CD8-positive, alpha-beta memory T cell (primary cell): ENCODE measurements around the gene RASA3. TPM values are rescaled to one million over a fixed set of nuclear protein-coding genes. Genes with fewer than 3 reads are reported as not detected.
"Not testable (repeated sequence)": the region's sequence is repeated elsewhere in the genome, so short reads cannot be mapped to it uniquely, and the experiment has no call there.

Source experiments
- CTCF ChIA-PET: fragments of 350-600 bp; sonication (Branson Sonifier 250); formaldehyde crosslinking; loops from one replicate; lab custom pipeline; 2021; ENCODE audit warnings: antibody characterized with exemption; lab: Charles Lee
- POLR2A ChIA-PET: fragments of 350-600 bp; sonication (Branson Sonifier 250); formaldehyde crosslinking; loops from one replicate; lab custom pipeline; 2021; ENCODE audit warnings: antibody characterized with exemption; lab: Charles Lee
- DNase-seq, 5 donors: peaks; one replicate each; pipeline versions ENCODE4 v3.0.0 to v3.0.0-alpha.2; 2020 to 2022; ENCODE audit warnings: mixed read lengths in 1 of 5
- H3K27ac ChIP-seq: one replicate; pipeline ENCODE4 v1.7.0; 2013; ENCODE audit warnings: low read depth, mild to moderate bottlenecking, low read length, moderate library complexity
- H3K27me3 ChIP-seq: 2 replicates; pipeline ENCODE4 v1.7.0; 2013; ENCODE audit warnings: low read length, mild to moderate bottlenecking; ENCODE audit not compliant: insufficient read depth, poor library complexity, severe bottlenecking
- H3K36me3 ChIP-seq: 2 replicates; pipeline ENCODE4 v1.7.0; 2013; ENCODE audit warnings: mild to moderate bottlenecking, low read length, moderate library complexity; ENCODE audit not compliant: insufficient read depth
- H3K4me1 ChIP-seq: 2 replicates; pipeline ENCODE4 v1.7.0; 2013; ENCODE audit warnings: mild to moderate bottlenecking, low read length, moderate library complexity; ENCODE audit not compliant: insufficient read depth
- H3K4me3 ChIP-seq: 2 replicates; pipeline ENCODE4 v1.7.0; 2013; ENCODE audit warnings: mild to moderate bottlenecking, low read length
- H3K9me3 ChIP-seq: 2 replicates; pipeline ENCODE4 v1.7.0; 2013; ENCODE audit warnings: mild to moderate bottlenecking, low read length
- H3K27ac Mint-ChIP-seq, 8 donors: one replicate each; pipeline ENCODE4 v1.8.0; 2020 to 2021; ENCODE audit warnings: mixed read lengths in 8 of 8, mild to moderate bottlenecking in 6 of 8, inconsistent platforms in 3 of 8, moderate library complexity in 3 of 8
- H3K27me3 Mint-ChIP-seq, 2 donors: one replicate each; pipeline ENCODE4 v1.8.0; 2020 to 2021; ENCODE audit warnings: mixed read lengths in 2 of 2, mild to moderate bottlenecking in 1 of 2, moderate library complexity in 1 of 2
- H3K36me3 Mint-ChIP-seq, 3 donors: one replicate each; pipeline ENCODE4 v1.8.0; 2020 to 2021; ENCODE audit warnings: mixed read lengths in 3 of 3, inconsistent platforms in 1 of 3, mild to moderate bottlenecking in 1 of 3
- H3K4me1 Mint-ChIP-seq, 3 donors: one replicate each; pipeline ENCODE4 v1.8.0; 2020 to 2021; ENCODE audit warnings: mixed read lengths in 3 of 3, inconsistent platforms in 1 of 3, mild to moderate bottlenecking in 1 of 3
- H3K4me3 Mint-ChIP-seq, 7 donors: one replicate each; pipeline ENCODE4 v1.8.0; 2020 to 2021; ENCODE audit warnings: mixed read lengths in 7 of 7, mild to moderate bottlenecking in 6 of 7, moderate library complexity in 4 of 7, inconsistent platforms in 2 of 7
- H3K9me3 Mint-ChIP-seq, 5 donors: one replicate each; pipeline ENCODE4 v1.8.0; 2020 to 2022; ENCODE audit warnings: mixed read lengths in 5 of 5, mild to moderate bottlenecking in 3 of 5, moderate library complexity in 2 of 5, inconsistent platforms in 1 of 5
- polyA plus RNA-seq: library from polyadenylated mRNA; unstranded; fragments of 300-500 nt; fragmentation: Illumina TruSeq; gene quantifications from one replicate; pipeline ENCODE4 v1.2.3, GENCODE V29; 2021
- total RNA-seq, 2 experiments: library from RNA; stranded (reverse); gene quantifications; one replicate each; pipeline ENCODE4 v1.2.3, GENCODE V29; 2021

The RASA3 gene
- total and polyA plus RNA-seq, 3 experiments from 2014 or later: 26.4 to 123 (median 27.1) TPM

DNA sequence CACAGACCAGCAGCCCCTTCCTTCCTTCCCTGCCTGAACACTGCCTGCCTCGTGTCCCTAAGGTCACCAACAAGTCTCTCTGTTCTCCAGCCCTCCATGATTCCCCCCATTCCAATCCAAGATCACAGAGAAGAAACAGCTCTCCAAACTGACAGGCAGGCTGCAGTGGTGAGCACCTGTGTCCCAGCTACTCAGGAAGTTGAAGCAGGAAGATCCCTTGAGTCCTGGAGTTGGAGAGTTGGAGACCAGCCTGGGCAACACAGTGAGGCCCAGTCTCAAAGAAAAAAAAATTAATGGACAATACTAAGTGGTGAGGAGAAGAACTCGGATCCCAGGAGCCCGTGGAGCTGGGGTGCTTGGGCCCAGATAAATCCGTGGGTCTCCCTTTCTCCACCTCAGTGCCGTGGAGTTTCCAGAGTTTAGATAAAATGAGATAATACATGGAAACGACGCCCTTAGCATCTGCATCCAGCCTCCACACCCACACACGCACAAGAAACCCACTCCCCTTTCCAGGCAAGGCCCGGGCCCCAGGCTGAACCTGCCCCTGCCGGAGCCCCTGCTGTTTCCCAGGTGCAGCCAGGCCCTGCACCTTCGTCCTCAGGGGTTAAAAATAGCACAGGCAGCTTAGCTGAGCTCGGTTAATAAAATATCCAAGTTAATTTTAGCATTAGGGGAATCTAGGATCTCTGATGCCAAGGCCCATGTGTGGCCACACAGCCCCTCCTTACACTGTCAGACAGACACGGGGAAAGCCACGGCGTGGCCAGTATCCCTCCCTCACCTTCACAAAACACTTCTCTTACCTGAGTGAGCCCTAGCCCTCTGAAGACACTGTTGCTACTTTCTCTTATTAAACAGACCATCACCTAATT is 4.7 kb downstream of the RASA3 start:
- peaks cover 0 to 4% of the 10 kb centered on the region in 2 donors for H3K27me3 Mint-ChIP-seq
- H3K36me3 ChIP-seq: peaks cover 17% of the 10 kb centered on the region
- ChIA-PET CTCF (interaction anchor here (0.8 to 9.0 kb wide), 6 partner anchors 15 to 101 kb away, joined by 3 to 60 read pairs (median 3); no protein-coding TSS in a partner anchor), POLR2A (interaction anchor here (0.6 to 0.7 kb wide), 2 partner anchors 15 to 93 kb away, joined by 3 read pairs; no protein-coding TSS in a partner anchor)
- no peaks in the 10 kb centered on the region for H3K9me3 Mint-ChIP-seq
- H3K4me3 ChIP-seq: peak overlapping the region; percentile 89
- H3K9me3 ChIP-seq: no peaks in the 10 kb centered on the region
- H3K36me3 Mint-ChIP-seq: peaks cover 13 to 70% (median 14%) of the 10 kb centered on the region in 3 donors
- H3K4me3 Mint-ChIP-seq: peak overlapping the region; percentile 42 to 100 (median 100)
- peak in 1 of 5 donors; percentile 0 for DNase-seq
- H3K27ac Mint-ChIP-seq: peak overlapping the region; percentile 73 to 99 (median 94)
- H3K4me1 Mint-ChIP-seq: peaks cover 73 to 87% (median 82%) of the 10 kb centered on the region in 3 donors
- no peaks in the 10 kb centered on the region for H3K27me3 ChIP-seq
- peak overlapping the region; percentile 49 for H3K27ac ChIP-seq
- peaks cover 75% of the 10 kb centered on the region for H3K4me1 ChIP-seq

DNA sequence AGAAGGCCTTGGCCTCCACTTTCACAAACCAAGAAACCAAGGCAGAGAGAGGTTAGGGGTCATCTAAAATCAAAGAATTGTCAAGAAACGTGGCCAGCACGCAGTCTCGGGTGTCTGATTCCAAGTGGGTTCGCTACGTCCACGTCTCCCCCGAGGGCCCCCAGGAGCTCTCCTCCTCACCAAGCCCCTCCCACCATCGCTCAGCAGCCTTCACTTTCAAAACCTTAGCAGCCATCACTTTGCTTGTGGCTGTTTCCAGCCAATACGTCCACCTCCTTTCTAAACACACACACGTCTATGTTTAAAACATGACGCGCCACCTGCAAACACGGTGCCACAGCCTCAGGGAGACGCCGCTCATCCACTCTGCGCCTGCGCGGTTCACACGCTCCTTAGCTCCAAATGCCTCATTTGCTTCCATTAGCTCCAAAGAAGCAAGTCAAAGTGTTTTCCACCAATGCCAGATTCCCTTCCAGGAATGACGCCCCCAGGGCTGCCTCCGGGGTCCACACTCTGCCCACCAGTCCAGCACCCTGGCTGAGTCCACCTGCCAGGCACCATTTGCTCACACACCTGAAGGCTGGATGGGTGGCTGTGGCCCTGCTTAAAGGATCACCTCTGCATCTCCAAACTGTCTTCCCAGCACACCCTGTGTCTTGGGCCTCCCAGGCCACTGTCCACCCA is 5.5 kb downstream of the RASA3 start:
- peak overlapping the region; percentile 11 for H3K4me3 ChIP-seq
- ChIA-PET POLR2A (interaction anchor here (0.5 to 1.6 kb wide), 2 partner anchors 60 to 69 kb away, joined by 4 read pairs; no protein-coding TSS in a partner anchor), CTCF (interaction anchor here (0.8 to 9.0 kb wide), 5 partner anchors 15 to 102 kb away, joined by 3 to 60 read pairs (median 3); no protein-coding TSS in a partner anchor)
- H3K9me3 ChIP-seq: no peaks in the 10 kb centered on the region
- H3K4me3 Mint-ChIP-seq: peak overlapping the region; percentile 51 to 100 (median 100)
- H3K4me1 ChIP-seq: peaks cover 83% of the 10 kb centered on the region
- peaks cover 0 to 4% of the 10 kb centered on the region in 2 donors for H3K27me3 Mint-ChIP-seq
- H3K4me1 Mint-ChIP-seq: peaks cover 73 to 94% (median 82%) of the 10 kb centered on the region in 3 donors
- H3K36me3 ChIP-seq: peaks cover 17% of the 10 kb centered on the region
- no peaks in the 10 kb centered on the region for H3K27me3 ChIP-seq
- H3K9me3 Mint-ChIP-seq: no peaks in the 10 kb centered on the region
- peaks cover 13 to 70% (median 14%) of the 10 kb centered on the region in 3 donors for H3K36me3 Mint-ChIP-seq
- peak in 1 of 5 donors; percentile 26 for DNase-seq
- peak overlapping the region; percentile 80 to 99 (median 94) for H3K27ac Mint-ChIP-seq
- H3K27ac ChIP-seq: no peak overlapping the region

DNA sequence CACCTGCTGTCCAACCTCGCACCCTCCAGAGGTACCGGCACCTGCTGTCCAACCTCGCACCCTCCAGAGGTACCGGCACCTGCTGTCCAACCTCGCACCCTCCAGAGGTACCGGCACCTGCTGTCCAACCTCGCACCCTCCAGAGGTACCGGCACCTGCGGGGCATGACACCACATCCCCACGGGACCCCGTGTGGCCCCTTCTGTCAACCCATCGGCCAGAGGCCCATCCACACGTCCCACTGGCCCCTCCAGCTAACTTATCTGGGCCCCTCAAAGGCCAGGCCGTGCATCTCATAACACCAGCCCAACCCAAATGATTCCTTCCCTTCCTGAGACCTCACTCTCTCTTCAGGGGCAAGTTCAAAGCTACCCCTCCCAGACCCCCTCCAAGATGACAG is 6.3 kb downstream of the RASA3 start:
- ChIA-PET POLR2A (interaction anchor here (1.6 kb wide), 1 partner anchor 59 kb away, joined by 4 read pairs; no protein-coding TSS in a partner anchor), CTCF (interaction anchor here (1.2 to 9.0 kb wide), 2 partner anchors 14 to 22 kb away, joined by 3 to 60 read pairs; no protein-coding TSS in a partner anchor)
- Mint-ChIP-seq H3K4me1 (peaks cover 76 to 98% (median 82%) of the 10 kb centered on the region in 3 donors), H3K27ac (peak overlapping the region; percentile 80 to 99 (median 93)), H3K4me3 (peak overlapping the region; percentile 51 to 100 (median 100)), H3K36me3 (peaks cover 12 to 69% (median 13%) of the 10 kb centered on the region in 3 donors)
- Histone ChIP-seq H3K36me3 (peaks cover 11% of the 10 kb centered on the region), H3K4me1 (peaks cover 91% of the 10 kb centered on the region), H3K4me3 (peak overlapping the region; percentile 11)
- not testable (repeated sequence) for H3K9me3 ChIP-seq, H3K27me3 ChIP-seq, H3K27me3 Mint-ChIP-seq, H3K9me3 Mint-ChIP-seq, H3K27ac ChIP-seq
- DNase-seq: peak in 1 of 5 donors; percentile 0

DNA sequence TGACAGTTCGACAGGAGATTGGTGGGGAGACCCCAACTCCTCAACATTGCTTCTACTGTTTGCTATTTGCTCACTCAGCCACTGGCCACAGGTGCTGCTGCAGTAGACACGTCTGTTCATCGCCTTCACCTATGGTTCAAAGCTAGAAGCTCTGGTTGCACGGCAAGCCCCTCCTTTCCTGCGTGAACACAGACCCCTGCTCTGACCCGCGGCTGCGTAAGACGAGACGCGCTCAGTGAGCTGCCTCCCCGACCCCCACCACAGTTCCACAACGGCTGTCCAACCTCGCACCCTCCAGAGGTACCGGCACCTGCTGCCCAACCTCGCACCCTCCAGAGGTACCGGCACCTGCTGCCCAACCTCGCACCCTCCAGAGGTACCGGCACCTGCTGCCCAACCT is 6.8 kb downstream of the RASA3 start:
- no peak for DNase-seq
- H3K36me3 Mint-ChIP-seq: peaks cover 10 to 69% (median 16%) of the 10 kb centered on the region in 3 donors
- POLR2A ChIA-PET: interaction anchor here (0.9 to 1.6 kb wide), 3 partner anchors 14 to 58 kb away, joined by 3 to 4 read pairs (median 3); no protein-coding TSS in a partner anchor
- Histone ChIP-seq H3K27me3 (no peaks in the 10 kb centered on the region), H3K9me3 (no peaks in the 10 kb centered on the region), H3K4me3 (no peak overlapping the region), H3K4me1 (peaks cover 96% of the 10 kb centered on the region), H3K27ac (no peak overlapping the region), H3K36me3 (peaks cover 13% of the 10 kb centered on the region)
- peaks cover 76 to 98% (median 83%) of the 10 kb centered on the region in 3 donors for H3K4me1 Mint-ChIP-seq
- no peaks in the 10 kb centered on the region for H3K9me3 Mint-ChIP-seq
- H3K27me3 Mint-ChIP-seq: peaks cover 0 to 4% of the 10 kb centered on the region in 2 donors
- H3K4me3 Mint-ChIP-seq: peak overlapping the region in 6 of 7 donors; percentile 57 to 91 (median 66)
- peak overlapping the region; percentile 68 to 94 (median 84) for H3K27ac Mint-ChIP-seq
- CTCF ChIA-PET: interaction anchor here (1.2 to 9.0 kb wide), 2 partner anchors 14 to 22 kb away, joined by 3 to 60 read pairs; no protein-coding TSS in a partner anchor

DNA sequence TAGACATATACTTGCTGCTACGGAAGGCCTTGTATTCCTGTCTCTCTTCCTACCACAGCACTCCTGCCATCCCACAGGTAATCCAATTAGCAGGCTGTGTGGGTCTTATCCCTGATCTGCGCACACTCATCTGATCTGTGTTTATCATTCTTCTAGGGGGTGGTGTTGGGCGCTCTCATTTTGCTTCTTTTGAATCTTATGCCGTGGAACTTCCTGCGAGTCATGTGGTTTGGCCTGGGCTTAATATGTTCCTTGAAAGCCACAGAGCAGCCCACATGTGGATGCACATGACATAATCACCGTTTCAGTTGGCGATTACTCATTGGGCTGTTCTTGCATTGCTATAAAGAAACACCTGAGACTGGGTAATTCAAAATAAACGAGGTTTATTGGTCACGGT is 7.5 kb downstream of the RASA3 start:
- no peak overlapping the region for H3K27ac ChIP-seq
- Mint-ChIP-seq H3K27ac (peak overlapping the region; percentile 78 to 98 (median 90)), H3K9me3 (no peaks in the 10 kb centered on the region), H3K4me1 (peaks cover 77 to 94% (median 84%) of the 10 kb centered on the region in 3 donors), H3K27me3 (peaks cover 0 to 6% of the 10 kb centered on the region in 2 donors), H3K36me3 (peaks cover 12 to 71% (median 17%) of the 10 kb centered on the region in 3 donors), H3K4me3 (peak overlapping the region; percentile 57 to 91 (median 69))
- ChIA-PET CTCF (interaction anchor here (9.0 kb wide), 1 partner anchor 13 kb away, joined by 60 read pairs; no protein-coding TSS in a partner anchor), POLR2A (interaction anchor here (0.9 kb wide), 2 partner anchors 14 to 30 kb away, joined by 3 read pairs; no protein-coding TSS in a partner anchor)
- no peaks in the 10 kb centered on the region for H3K9me3 ChIP-seq
- peaks cover 14% of the 10 kb centered on the region for H3K36me3 ChIP-seq
- H3K27me3 ChIP-seq: no peaks in the 10 kb centered on the region
- DNase-seq: peak; percentile 41 to 87 (median 72)
- no peak overlapping the region for H3K4me3 ChIP-seq
- H3K4me1 ChIP-seq: peaks cover 93% of the 10 kb centered on the region

DNA sequence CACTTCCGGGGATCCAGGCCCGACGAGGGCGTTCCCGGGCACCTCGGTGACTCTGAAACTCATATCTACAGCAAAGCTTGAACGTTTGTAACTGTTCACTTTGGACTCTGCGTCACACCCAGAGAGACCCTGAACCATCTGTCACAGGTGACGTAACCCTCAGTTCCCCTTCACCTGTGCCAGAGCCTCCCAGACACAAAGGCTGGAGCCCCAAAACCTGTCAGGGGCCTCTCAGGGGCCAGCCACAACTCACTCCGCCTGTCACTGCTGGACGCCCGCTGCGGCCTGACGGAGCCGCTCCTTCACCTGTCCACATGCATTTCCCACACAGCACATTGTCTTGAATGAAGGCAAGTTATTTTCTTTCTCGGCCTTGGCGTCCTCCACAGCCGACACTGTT is 8.0 kb downstream of the RASA3 start:
- Mint-ChIP-seq H3K27me3 (peaks cover 0 to 6% of the 10 kb centered on the region in 2 donors), H3K27ac (peak overlapping the region; percentile 41 to 98 (median 90)), H3K4me3 (peak overlapping the region; percentile 57 to 91 (median 69)), H3K9me3 (no peaks in the 10 kb centered on the region), H3K36me3 (peaks cover 12 to 68% (median 17%) of the 10 kb centered on the region in 3 donors), H3K4me1 (peaks cover 72 to 89% (median 79%) of the 10 kb centered on the region in 3 donors)
- Histone ChIP-seq H3K27ac (no peak overlapping the region), H3K9me3 (no peaks in the 10 kb centered on the region), H3K4me3 (no peak overlapping the region), H3K36me3 (peaks cover 14% of the 10 kb centered on the region), H3K27me3 (no peaks in the 10 kb centered on the region), H3K4me1 (peaks cover 88% of the 10 kb centered on the region)
- POLR2A ChIA-PET: no interaction called here
- CTCF ChIA-PET: interaction anchor here (1.3 to 9.0 kb wide), 2 partner anchors 12 to 104 kb away, joined by 3 to 60 read pairs; no protein-coding TSS in a partner anchor
- DNase-seq: no peak

DNA sequence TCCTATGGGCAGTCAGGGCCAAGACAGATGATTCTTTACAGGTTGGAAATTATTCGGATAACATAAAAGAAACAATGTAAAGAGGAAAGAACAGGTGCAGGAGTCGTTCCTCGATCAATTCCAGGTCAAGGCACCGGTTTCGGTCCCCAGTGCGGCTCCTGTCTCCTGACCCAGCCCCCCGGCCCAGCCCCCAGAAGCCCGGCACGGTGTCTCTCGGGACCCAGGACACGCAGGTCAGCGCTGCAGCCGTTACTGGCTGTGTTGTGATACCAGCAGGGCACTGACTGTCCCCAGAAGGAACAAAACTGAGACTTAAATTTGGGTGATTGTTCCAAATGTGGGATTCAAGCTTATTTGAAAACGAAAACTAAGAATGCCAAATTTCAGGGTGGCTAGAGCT is 8.5 kb downstream of the RASA3 start:
- H3K36me3 Mint-ChIP-seq: peaks cover 12 to 68% (median 16%) of the 10 kb centered on the region in 3 donors
- H3K36me3 ChIP-seq: peaks cover 14% of the 10 kb centered on the region
- no peak overlapping the region for H3K4me3 ChIP-seq
- CTCF ChIA-PET: interaction anchor here (1.3 to 9.0 kb wide), 2 partner anchors 12 to 105 kb away, joined by 3 to 60 read pairs; no protein-coding TSS in a partner anchor
- peaks cover 71 to 89% (median 78%) of the 10 kb centered on the region in 3 donors for H3K4me1 Mint-ChIP-seq
- peaks cover 90% of the 10 kb centered on the region for H3K4me1 ChIP-seq
- peak overlapping the region in 5 of 8 donors; percentile 39 to 98 (median 80) for H3K27ac Mint-ChIP-seq
- no peak for DNase-seq
- H3K27me3 Mint-ChIP-seq: peaks cover 0 to 6% of the 10 kb centered on the region in 2 donors
- no peaks in the 10 kb centered on the region for H3K27me3 ChIP-seq
- no peak overlapping the region for H3K27ac ChIP-seq
- POLR2A ChIA-PET: no interaction called here
- peak overlapping the region in 2 of 7 donors; percentile 28 to 32 for H3K4me3 Mint-ChIP-seq
- H3K9me3 ChIP-seq: no peaks in the 10 kb centered on the region
- H3K9me3 Mint-ChIP-seq: no peaks in the 10 kb centered on the region
